HEK293T (cell line): ENCODE data around the gene RENBP.
A peak's percentile ranks its signal among the peaks of the same experiment; 100 is the strongest.

Experiments
- CTCF ChIA-PET: fragments of 350-600 bp; formaldehyde crosslinking; extraction: SDS; loops from one replicate; lab custom pipeline; 2021; ENCODE audit warnings: antibody characterized with exemption, inconsistent platforms; lab: Yijun Ruan, JAX
- POLR2A ChIA-PET: fragments of 350-600 bp; formaldehyde crosslinking; extraction: SDS; loops from one replicate; lab custom pipeline; 2020; ENCODE audit warnings: antibody characterized with exemption, inconsistent platforms; lab: Yijun Ruan, JAX
- DNase-seq: peaks from one replicate; pipeline ENCODE4 v3.0.0; 2012; ENCODE audit warnings: mixed read lengths; ENCODE audit errors: extremely low spot score
- ARNT ChIP-seq: fragments of 450-650 bp; IDR thresholded peaks from 2 replicates; pipeline ENCODE4 v1.6.1; 2017; ENCODE audit warnings: mild to moderate bottlenecking
- BHLHE40 ChIP-seq: fragments of 450-650 bp; IDR thresholded peaks from 2 replicates; pipeline ENCODE4 v1.6.1; 2016; ENCODE audit warnings: mild to moderate bottlenecking, moderate library complexity, borderline replicate concordance
- CTBP1 ChIP-seq: fragments of 450-650 bp; IDR thresholded peaks from 2 replicates; pipeline ENCODE4 v1.6.1; 2016; ENCODE audit warnings: borderline replicate concordance
- ELF4 ChIP-seq: fragments of 450-650 bp; IDR thresholded peaks from 2 replicates; pipeline ENCODE4 v1.6.1; 2017; ENCODE audit warnings: antibody characterized with exemption
- FOXA1 ChIP-seq: fragments of 450-650 bp; IDR thresholded peaks from 2 replicates; pipeline ENCODE4 v1.6.1; 2016; ENCODE audit warnings: mild to moderate bottlenecking
- FOXK2 ChIP-seq: fragments of 450-650 bp; IDR thresholded peaks from 2 replicates; pipeline ENCODE4 v1.6.1; 2016; ENCODE audit warnings: mild to moderate bottlenecking
- FOXM1 ChIP-seq: fragments of 450-650 bp; IDR thresholded peaks from 2 replicates; pipeline ENCODE4 v1.6.1; 2017; ENCODE audit warnings: mild to moderate bottlenecking, borderline replicate concordance
- HDGF ChIP-seq: fragments of 450-650 bp; IDR thresholded peaks from 2 replicates; pipeline ENCODE4 v1.6.1; 2017; ENCODE audit warnings: antibody characterized with exemption, borderline replicate concordance
- L3MBTL2 ChIP-seq: fragments of 450-650 bp; conservative IDR thresholded peaks from 2 replicates; pipeline ENCODE4 v1.6.1; 2016; ENCODE audit warnings: mild to moderate bottlenecking
- LEF1 ChIP-seq: fragments of 450-650 bp; IDR thresholded peaks from 2 replicates; pipeline ENCODE4 v1.6.1; 2017; ENCODE audit warnings: mild to moderate bottlenecking, borderline replicate concordance
- NFRKB ChIP-seq: fragments of 450-650 bp; IDR thresholded peaks from 2 replicates; pipeline ENCODE4 v1.6.1; 2016; ENCODE audit warnings: mild to moderate bottlenecking, moderate library complexity
- SP1 ChIP-seq: fragments of 450-650 bp; IDR thresholded peaks from 2 replicates; pipeline ENCODE4 v1.6.1; 2017
- SUZ12 ChIP-seq: fragments of 450-650 bp; IDR thresholded peaks from 2 replicates; pipeline ENCODE4 v1.6.1; 2016; ENCODE audit warnings: mild to moderate bottlenecking
- TARDBP ChIP-seq: fragments of 450-650 bp; IDR thresholded peaks from 2 replicates; pipeline ENCODE4 v1.6.1; 2016
- ZNF384 ChIP-seq: fragments of 450-650 bp; IDR thresholded peaks from 2 replicates; pipeline ENCODE4 v1.6.1; 2016
- TF ChIP-seq, protein P1 (sequence below): fragments of 450-650 bp; IDR thresholded peaks from 2 replicates; pipeline ENCODE4 v1.6.1; 2016

Gene RENBP

DNA sequence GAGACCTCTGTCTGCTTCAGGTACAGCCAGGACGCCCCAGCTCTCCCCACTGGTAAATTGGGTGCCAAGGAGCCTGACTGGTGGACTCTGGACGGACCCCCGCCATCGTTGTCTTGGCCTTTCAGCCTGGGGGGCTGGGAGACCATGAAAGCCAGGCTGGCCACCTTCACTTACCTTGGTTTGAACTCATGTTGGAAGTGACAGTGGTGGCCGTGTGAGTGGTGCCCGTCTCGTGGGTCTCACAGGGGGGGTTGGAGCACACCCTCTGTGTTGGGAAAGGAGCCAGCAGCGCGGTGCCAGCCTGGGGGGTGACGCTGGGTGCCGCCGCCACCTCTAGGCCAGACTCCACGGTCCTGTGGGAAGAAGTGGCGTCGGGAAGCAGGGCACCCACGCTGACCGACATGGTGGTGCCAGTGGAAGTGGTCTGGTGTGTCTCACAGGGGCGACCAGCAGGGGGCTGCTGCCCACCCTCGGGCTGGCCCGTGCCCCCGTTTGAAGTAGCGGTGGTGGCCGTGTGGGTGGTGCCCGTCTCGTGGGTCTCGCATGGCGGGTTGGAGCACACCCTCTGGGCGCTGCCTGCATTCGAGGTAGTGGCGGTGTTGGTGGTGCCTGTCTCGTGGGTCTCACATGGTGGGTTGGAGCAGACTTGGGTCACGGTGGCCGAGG is 9.6 kb upstream of the RENBP start:
- TF ChIP-seq L3MBTL2 (no peak), CTBP1 (no peak), LEF1 (no peak), BHLHE40 (no peak), NFRKB (no peak)
- TF ChIP-seq, protein P1, sequence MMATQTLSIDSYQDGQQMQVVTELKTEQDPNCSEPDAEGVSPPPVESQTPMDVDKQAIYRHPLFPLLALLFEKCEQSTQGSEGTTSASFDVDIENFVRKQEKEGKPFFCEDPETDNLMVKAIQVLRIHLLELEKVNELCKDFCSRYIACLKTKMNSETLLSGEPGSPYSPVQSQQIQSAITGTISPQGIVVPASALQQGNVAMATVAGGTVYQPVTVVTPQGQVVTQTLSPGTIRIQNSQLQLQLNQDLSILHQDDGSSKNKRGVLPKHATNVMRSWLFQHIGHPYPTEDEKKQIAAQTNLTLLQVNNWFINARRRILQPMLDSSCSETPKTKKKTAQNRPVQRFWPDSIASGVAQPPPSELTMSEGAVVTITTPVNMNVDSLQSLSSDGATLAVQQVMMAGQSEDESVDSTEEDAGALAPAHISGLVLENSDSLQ = no peak
- CTCF ChIA-PET = interaction anchor here (0.8 to 2.5 kb wide), 3 partner anchors 15 to 921 kb away, joined by 3 to 8 read pairs (median 3); no protein-coding TSS in a partner anchor
- POLR2A ChIA-PET = no interaction called here
- no peak for DNase-seq

DNA sequence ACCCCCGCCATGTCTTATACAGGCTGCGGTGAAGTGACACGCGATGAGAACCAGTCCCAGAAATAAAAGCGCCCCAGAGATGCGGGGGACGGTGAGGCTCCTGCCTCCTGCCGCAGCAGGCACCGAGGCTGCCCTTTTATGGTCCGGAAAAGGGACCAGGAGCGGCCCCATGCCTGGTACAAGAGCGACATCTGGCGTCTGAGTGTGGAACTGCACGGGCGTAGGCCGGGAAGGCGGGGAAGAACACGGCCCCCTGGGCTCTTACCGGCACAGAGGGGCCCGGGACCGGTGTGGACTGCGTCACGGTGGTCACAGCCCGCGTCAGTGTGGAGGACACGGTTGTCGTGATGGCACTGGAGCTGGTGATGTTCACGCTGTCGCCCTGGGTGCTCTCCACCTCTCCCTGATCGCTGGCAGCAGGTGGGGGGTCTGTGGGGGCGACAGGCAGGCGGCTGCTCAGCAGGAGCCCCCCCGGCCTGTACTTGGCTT is 8.9 kb upstream of the RENBP start:
- TF ChIP-seq FOXA1 (no peak), FOXM1 (peak; percentile 4; the same call in 1 of the 2 replicates)
- ChIA-PET CTCF (interaction anchor here (0.8 to 2.5 kb wide), 3 partner anchors 15 to 921 kb away, joined by 3 to 8 read pairs (median 3); no protein-coding TSS in a partner anchor), POLR2A (no interaction called here)
- DNase-seq = peak; percentile 88

DNA sequence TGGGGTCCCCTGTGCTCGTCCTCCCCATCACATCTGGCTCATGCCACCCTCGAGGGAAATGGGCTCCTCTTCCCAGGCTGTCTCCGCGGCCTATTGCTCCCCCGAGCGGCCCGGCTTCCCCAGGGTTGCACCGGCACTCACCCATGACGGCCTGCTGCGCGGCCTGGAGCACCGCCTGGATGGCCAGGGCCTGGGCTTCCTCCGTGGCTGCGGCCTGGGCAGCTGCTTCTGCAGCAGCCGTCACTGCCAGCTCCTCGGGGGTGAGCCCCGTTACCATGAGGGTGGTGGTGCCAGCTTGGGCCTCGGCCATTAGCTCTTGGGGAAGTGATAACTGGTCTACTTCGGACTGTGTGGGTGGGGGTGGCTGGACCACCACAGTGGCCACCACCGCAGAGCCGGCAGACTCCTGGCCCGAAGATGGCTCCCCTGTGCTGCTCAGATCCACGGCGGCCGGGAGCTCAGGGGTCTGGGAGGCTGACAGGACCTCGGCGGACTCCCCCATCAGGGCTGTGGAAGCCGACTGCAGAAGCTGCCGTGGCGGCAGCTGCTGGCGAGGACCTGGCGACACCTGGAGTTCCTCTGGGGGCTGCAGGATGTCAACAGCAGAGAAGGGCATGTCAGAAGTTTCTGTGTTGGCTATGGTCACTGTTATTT is 8.1 kb upstream of the RENBP start:
- no peak for TF ChIP-seq TARDBP
- no peak for TF ChIP-seq LEF1
- no peak for TF ChIP-seq SUZ12
- no peak for TF ChIP-seq ARNT
- TF ChIP-seq ELF4 = no peak
- ChIA-PET POLR2A (interaction anchor here (1.2 kb wide), 1 partner anchor 24 kb away, joined by 5 read pairs; no protein-coding TSS in a partner anchor), CTCF (interaction anchor here (2.5 kb wide), 1 partner anchor 16 kb away, joined by 8 read pairs; no protein-coding TSS in a partner anchor)
- no peak for DNase-seq

DNA sequence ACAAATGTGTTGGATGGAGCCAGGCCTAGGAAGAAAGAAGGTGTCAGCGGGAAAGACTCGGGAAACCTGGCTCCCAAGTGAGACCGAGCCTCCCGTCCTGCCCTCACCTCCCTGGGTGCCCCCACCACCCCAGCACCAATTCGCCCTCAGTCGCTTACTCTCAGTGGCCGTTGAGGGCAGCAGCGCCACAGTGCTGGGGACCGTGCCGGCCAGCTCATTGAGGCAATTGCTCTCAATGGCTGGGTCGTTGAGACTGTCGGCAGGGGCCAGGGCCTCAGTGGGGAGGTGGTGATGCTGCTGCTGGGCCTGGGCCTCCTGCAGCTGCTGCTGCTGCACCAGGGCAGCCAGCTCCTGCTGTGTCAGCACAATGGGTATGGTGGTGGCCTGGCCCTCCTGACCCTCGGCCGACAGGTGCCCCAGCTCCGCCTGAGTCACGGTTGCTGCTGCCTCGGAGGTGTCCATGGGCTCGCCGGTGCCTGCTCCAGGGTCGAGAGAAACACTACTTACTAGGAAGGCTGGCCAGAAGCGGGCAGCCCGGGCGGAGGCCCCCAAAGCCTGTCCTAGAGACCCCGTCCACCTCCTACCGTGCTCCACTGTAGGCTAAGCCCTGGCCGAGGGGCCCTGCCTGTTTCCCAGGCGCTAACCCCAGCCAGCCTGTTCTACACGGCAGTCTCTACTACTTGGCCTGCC is 7.4 kb upstream of the RENBP start:
- DNase-seq = no peak
- TF ChIP-seq CTBP1 = no peak
- TF ChIP-seq L3MBTL2 = no peak
- TF ChIP-seq FOXK2 = no peak
- TF ChIP-seq NFRKB = no peak
- no peak for TF ChIP-seq ARNT
- TF ChIP-seq TARDBP = no peak
- TF ChIP-seq LEF1 = no peak
- no peak for TF ChIP-seq HDGF
- no peak for TF ChIP-seq BHLHE40
- no peak for TF ChIP-seq SP1
- no peak for TF ChIP-seq ZNF384
- TF ChIP-seq FOXA1 = no peak
- TF ChIP-seq, protein P1 = no peak
- ChIA-PET POLR2A (interaction anchor here (1.2 kb wide), 1 partner anchor 24 kb away, joined by 5 read pairs; no protein-coding TSS in a partner anchor), CTCF (interaction anchor here (2.5 to 3.0 kb wide), 2 partner anchors 17 to 28 kb away, joined by 8 to 14 read pairs; no protein-coding TSS in a partner anchor)

DNA sequence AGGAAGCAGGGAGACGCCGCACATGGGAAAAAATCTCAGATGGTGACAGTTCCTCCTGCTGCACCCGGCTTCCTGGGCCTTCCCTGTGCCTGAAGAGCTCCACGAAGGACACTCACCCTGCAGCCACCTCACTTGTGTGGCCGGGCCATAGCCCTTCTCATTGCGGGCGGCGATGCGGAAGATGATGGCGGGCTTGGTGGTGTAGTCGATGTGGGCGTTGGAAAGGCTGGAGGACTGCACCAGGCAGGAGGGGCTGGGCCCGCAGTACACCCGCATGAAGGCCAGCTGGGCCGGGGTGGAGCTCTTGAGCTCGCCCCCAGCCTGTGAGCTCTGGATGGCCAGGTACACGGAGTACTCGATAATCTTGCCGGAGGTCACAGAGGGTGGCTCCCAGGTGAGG is 5.7 kb upstream of the RENBP start:
- CTCF ChIA-PET = interaction anchor here (0.8 to 3.0 kb wide), 2 partner anchors 23 to 27 kb away, joined by 4 to 14 read pairs; no protein-coding TSS in a partner anchor
- TF ChIP-seq ELF4 (no peak), ZNF384 (no peak), CTBP1 (no peak), FOXA1 (no peak), FOXM1 (no peak), SP1 (no peak), NFRKB (no peak), L3MBTL2 (no peak), TARDBP (no peak), SUZ12 (no peak), HDGF (no peak), LEF1 (no peak), BHLHE40 (no peak), ARNT (no peak), FOXK2 (no peak)
- TF ChIP-seq, protein P1 = no peak
- no peak for DNase-seq
- POLR2A ChIA-PET = interaction anchor here (1.3 to 7.1 kb wide), 2 partner anchors 15 to 23 kb away, joined by 3 to 65 read pairs; partner anchors contain the start of genes ARHGAP4 and NAA10
